ENCODE data around the gene PXMP4.
A peak's percentile ranks its signal among the peaks of the same experiment; 100 is the strongest.

PXMP4 gene

GRCh38 chr20:33668466-33669155, 51.5 kb downstream of the PXMP4 start:
- DNase-seq (ENCODE audit: low read depth), result no peak

- peak; percentile 55 for DNase-seq (ENCODE audit: low read depth)
These were observed 52.2 kb downstream of the PXMP4 start for GRCh38 chr20:33667676-33668465.

GRCh38 chr20:33667245-33667675, 52.9 kb downstream of the PXMP4 start:
- DNase-seq (ENCODE audit: low read depth), result no peak

- peak; percentile 60 for DNase-seq (ENCODE audit: low read depth)
These were observed 53.5 kb downstream of the PXMP4 start, which contains the start of gene ACTL10 for GRCh38 chr20:33666293-33667244. Gene ACTL10 (plus strand): TSS chr20:33666943. CDS start chr20:33667498, 555 bp downstream.

GRCh38 chr20:33664762-33665144, 55.4 kb downstream of the PXMP4 start:
- no peak for DNase-seq (ENCODE audit: low read depth)

- no peak for DNase-seq (ENCODE audit: low read depth)
These were observed 55.9 kb downstream of the PXMP4 start for GRCh38 chr20:33664085-33664761.

GRCh38 chr20:33663161-33664084, 56.7 kb downstream of the PXMP4 start:
- DNase-seq (ENCODE audit: low read depth), result peak; percentile 67

GRCh38 chr20:33662172-33662571, 57.9 kb downstream of the PXMP4 start, which contains the start of gene C20orf144:
Gene C20orf144 (plus strand): TSS chr20:33662327. CDS start chr20:33662346, 19 bp downstream.
- no peak for DNase-seq (ENCODE audit: low read depth)

GRCh38 chr20:33660685-33661058, 59.4 kb downstream of the PXMP4 start:
- DNase-seq (ENCODE audit: low read depth), result no peak

- no peak for DNase-seq (ENCODE audit: low read depth)
These were observed 60.0 kb downstream of the PXMP4 start for GRCh38 chr20:33660035-33660684.

GRCh38 chr20:33659341-33660034, 60.6 kb downstream of the PXMP4 start:
- DNase-seq (ENCODE audit: low read depth), result no peak

GRCh38 chr20:33658929-33659328, 61.2 kb downstream of the PXMP4 start:
- DNase-seq (ENCODE audit: low read depth), result no peak

GRCh38 chr20:33658510-33658909, 61.6 kb downstream of the PXMP4 start:
- DNase-seq (ENCODE audit: low read depth), result no peak

- no peak for DNase-seq (ENCODE audit: low read depth)
These were observed 62.4 kb downstream of the PXMP4 start for GRCh38 chr20:33657704-33658095.

GRCh38 chr20:33656783-33657703, 63.1 kb downstream of the PXMP4 start:
- no peak for DNase-seq (ENCODE audit: low read depth)

GRCh38 chr20:33656010-33656782, 63.9 kb downstream of the PXMP4 start:
- no peak for DNase-seq (ENCODE audit: low read depth)

- no peak for DNase-seq (ENCODE audit: low read depth)
These were observed 64.9 kb downstream of the PXMP4 start for GRCh38 chr20:33655164-33655563.

All from stimulated activated CD8-positive, alpha-beta memory T cell treated with anti-CD3 and anti-CD28 coated beads, Interleukin-12 subunit alpha, Interleukin-12 subunit beta, amount 100 ng/mL, for 1 hour (primary cell).